GM18868 (cell line): ENCODE measurements around the gene IFT80.
"Not testable (repeated sequence)": the region's sequence is repeated elsewhere in the genome, so short reads cannot be mapped to it uniquely, and the experiment has no call there.

ENCODE experiments used
- ATAC-seq: cut with Tn5 transposase; IDR thresholded peaks from one replicate; pipeline ENCODE4 v1.9.1; 2021; ENCODE audit warnings: mild to moderate bottlenecking, moderate library complexity; ENCODE audit not compliant: unreplicated experiment

IFT80 gene

GRCh38 chr3:160369784-160370183 lies 29.2 kb downstream of the IFT80 start:
- no peak for ATAC-seq

- peak; percentile 91 for ATAC-seq
Observed at GRCh38 chr3:160368804-160369203, 30.2 kb downstream of the IFT80 start.

- no peak for ATAC-seq
Observed at GRCh38 chr3:160365869-160366522, 33.0 kb downstream of the IFT80 start.

- ATAC-seq = not testable (repeated sequence)
Observed at GRCh38 chr3:160362896-160363295, 36.1 kb downstream of the IFT80 start.

GRCh38 chr3:160355826-160356225 lies 43.2 kb downstream of the IFT80 start:
- no peak for ATAC-seq

- no peak for ATAC-seq
Observed at GRCh38 chr3:160346511-160346910, 52.5 kb downstream of the IFT80 start.

- ATAC-seq = no peak
Observed at GRCh38 chr3:160343132-160343531, 55.9 kb downstream of the IFT80 start.

- ATAC-seq = no peak
Observed at GRCh38 chr3:160340351-160340750, 58.7 kb downstream of the IFT80 start.

GRCh38 chr3:160331127-160331937 lies 67.7 kb downstream of the IFT80 start:
- no peak for ATAC-seq

- no peak for ATAC-seq
Observed at GRCh38 chr3:160330690-160331089, 68.3 kb downstream of the IFT80 start.

GRCh38 chr3:160330109-160330508 lies 68.9 kb downstream of the IFT80 start:
- no peak for ATAC-seq

- ATAC-seq = not testable (repeated sequence)
Observed at GRCh38 chr3:160326286-160326685, 72.7 kb downstream of the IFT80 start.

- ATAC-seq = not testable (repeated sequence)
Observed at GRCh38 chr3:160321821-160322220, 77.2 kb downstream of the IFT80 start.

- no peak for ATAC-seq
Observed at GRCh38 chr3:160319322-160319721, 79.7 kb downstream of the IFT80 start.

GRCh38 chr3:160314995-160315394 lies 84.0 kb downstream of the IFT80 start:
- no peak for ATAC-seq

GRCh38 chr3:160312014-160312624 lies 86.9 kb downstream of the IFT80 start:
- ATAC-seq = no peak

- no peak for ATAC-seq
Observed at GRCh38 chr3:160302806-160303205, 96.2 kb downstream of the IFT80 start.

- ATAC-seq = no peak
Observed at GRCh38 chr3:160296591-160296990, 102.4 kb downstream of the IFT80 start.

- ATAC-seq = no peak
Observed at GRCh38 chr3:160291909-160292299, 107.1 kb downstream of the IFT80 start.

GRCh38 chr3:160291290-160291908 lies 107.6 kb downstream of the IFT80 start:
- no peak for ATAC-seq

- ATAC-seq = no peak
Observed at GRCh38 chr3:160287666-160288065, 111.4 kb downstream of the IFT80 start.
